Caco-2 (cell line): ENCODE data around the gene ZNF728. TPM values are rescaled to one million over a fixed set of nuclear protein-coding genes. Genes with fewer than 3 reads are reported as not detected.

Source experiments
- Bru-seq: library from RNA; stranded (reverse); fragments of 400-500 nt; gene quantifications from one replicate; lab custom pipeline; 2021; lab: Mats Ljungman, UMichigan
- BruChase-seq, 2 experiments: library from RNA; stranded (reverse); fragments of 400-500 nt; gene quantifications; one replicate each; lab custom pipeline; 2021; lab: Mats Ljungman, UMichigan
- BruUV-seq: library from RNA; stranded (reverse); fragments of 400-500 nt; replicated peaks from 2 replicates; lab custom pipeline; 2021; lab: Mats Ljungman, UMichigan
- CTCF ChIA-PET: fragments of 300-600 bp; sonication (Branson Sonifier 250); formaldehyde crosslinking; loops from one replicate; lab custom pipeline; 2022; ENCODE audit warnings: antibody characterized with exemption; lab: Charles Lee
- POLR2A ChIA-PET: fragments of 300-600 bp; sonication (Branson Sonifier 250); formaldehyde crosslinking; loops from one replicate; lab custom pipeline; 2022; ENCODE audit warnings: antibody characterized with exemption; lab: Charles Lee
- DNase-seq, 2 experiments: peaks; one replicate each; pipeline versions ENCODE4 v3.0.0 to v3.0.0-alpha.2; 2020 to 2022
- H3K27me3 ChIP-seq: replicated peaks from 2 replicates; pipeline ENCODE4 v1.6.0; 2011; ENCODE audit warnings: low read length; ENCODE audit not compliant: control insufficient read depth, insufficient read depth
- H3K36me3 ChIP-seq: 2 replicates; pipeline ENCODE4 v1.5.1; 2011; ENCODE audit warnings: low read length; ENCODE audit not compliant: control insufficient read depth, insufficient read depth
- H3K4me1 ChIP-seq: fragments of 250-450 bp; sonication (Bioruptor Pico); 2 replicates; pipeline ENCODE4 v1.5.1; 2020; ENCODE audit warnings: mild to moderate bottlenecking
- H3K4me3 ChIP-seq: 2 replicates; pipeline ENCODE4 v1.5.1; 2011; ENCODE audit warnings: low read depth, mild to moderate bottlenecking, control low read depth, low read length
- H3K9me3 ChIP-seq: fragments of 250-450 bp; sonication (Bioruptor Pico); 2 replicates; pipeline ENCODE4 v1.5.1; 2020; ENCODE audit warnings: mild to moderate bottlenecking, moderate library complexity
- H3K27ac Mint-ChIP-seq: one replicate; pipeline ENCODE4 v1.8.0; 2022; ENCODE audit warnings: mixed read lengths; ENCODE audit not compliant: unreplicated experiment
- H3K27me3 Mint-ChIP-seq: one replicate; pipeline ENCODE4 v1.8.0; 2022; ENCODE audit warnings: mixed read lengths; ENCODE audit not compliant: insufficient read depth, unreplicated experiment
- H3K36me3 Mint-ChIP-seq: one replicate; pipeline ENCODE4 v1.8.0; 2022; ENCODE audit warnings: mild to moderate bottlenecking, mixed read lengths; ENCODE audit not compliant: insufficient read depth, unreplicated experiment
- H3K4me1 Mint-ChIP-seq: one replicate; pipeline ENCODE4 v1.8.0; 2022; ENCODE audit warnings: low read depth, mixed read lengths; ENCODE audit not compliant: unreplicated experiment
- H3K4me3 Mint-ChIP-seq: one replicate; pipeline ENCODE4 v1.8.0; 2022; ENCODE audit warnings: mild to moderate bottlenecking, moderate library complexity, mixed read lengths; ENCODE audit not compliant: unreplicated experiment
- H3K9me3 Mint-ChIP-seq: one replicate; pipeline ENCODE4 v1.8.0; 2022; ENCODE audit warnings: mixed read lengths; ENCODE audit not compliant: unreplicated experiment
- intact Hi-C: fragments of 100-400 bp; cut with micrococcal nuclease; formaldehyde crosslinking; loops from one replicate; pipeline ENCODE4 v1.10.0; 2022; ENCODE audit not compliant: unreplicated experiment
- long read RNA-seq: library from polyadenylated mRNA; stranded (forward); transcript quantifications from one replicate; pipeline ENCODE4 v2.0.0, GENCODE V29; 2022
- total RNA-seq: library from RNA; stranded (reverse); gene quantifications from 2 replicates; pipeline ENCODE4 v1.2.3, GENCODE V29; 2022
- TF ChIP-seq, protein P1 (sequence below), 2 experiments: fragments of 200-600 bp in 1 of 2; IDR thresholded peaks; 1 replicate in 1 of 2; 2 replicates in 1 of 2; pipeline versions ENCODE4 v1.5.1 to v1.8.0; 2011 to 2022; ENCODE audit warnings: antibody characterized with exemption in 1 of 2, control low read depth in 1 of 2, inconsistent platforms in 1 of 2, low read depth in 1 of 2, low read length in 1 of 2, mild to moderate bottlenecking in 1 of 2, moderate library complexity in 1 of 2; ENCODE audit not compliant: insufficient read depth in 1 of 2, severe bottlenecking in 1 of 2, unreplicated experiment in 1 of 2

The ZNF728 gene
- total RNA-seq (not detected in 2 replicates), Bru-seq, nascent RNA (not detected), BruChase-seq, experiment 1, labeled RNA remaining after a 2-hour chase (not detected), BruChase-seq, experiment 2, labeled RNA remaining after a 6-hour chase (percentile 4 among the genes with signal in this experiment)
- long read RNA-seq: 0 reads

GRCh38 chr19:23002690-23003422 is at the start of gene ZNF728:
TSS of gene ZNF728 (minus strand) at chr19:23003176. CDS start at chr19:23003030, 146 bp downstream.
- Mint-ChIP-seq H3K4me1 (no peaks in the 10 kb centered on the region), H3K27ac (no peak within 1 kb of the TSS), H3K36me3 (no peaks in the 10 kb centered on the region), H3K27me3 (no peaks in the 10 kb centered on the region), H3K9me3 (peaks cover 28% of the 10 kb centered on the region), H3K4me3 (no peak within 1 kb of the TSS)
- TF ChIP-seq, protein P1, sequence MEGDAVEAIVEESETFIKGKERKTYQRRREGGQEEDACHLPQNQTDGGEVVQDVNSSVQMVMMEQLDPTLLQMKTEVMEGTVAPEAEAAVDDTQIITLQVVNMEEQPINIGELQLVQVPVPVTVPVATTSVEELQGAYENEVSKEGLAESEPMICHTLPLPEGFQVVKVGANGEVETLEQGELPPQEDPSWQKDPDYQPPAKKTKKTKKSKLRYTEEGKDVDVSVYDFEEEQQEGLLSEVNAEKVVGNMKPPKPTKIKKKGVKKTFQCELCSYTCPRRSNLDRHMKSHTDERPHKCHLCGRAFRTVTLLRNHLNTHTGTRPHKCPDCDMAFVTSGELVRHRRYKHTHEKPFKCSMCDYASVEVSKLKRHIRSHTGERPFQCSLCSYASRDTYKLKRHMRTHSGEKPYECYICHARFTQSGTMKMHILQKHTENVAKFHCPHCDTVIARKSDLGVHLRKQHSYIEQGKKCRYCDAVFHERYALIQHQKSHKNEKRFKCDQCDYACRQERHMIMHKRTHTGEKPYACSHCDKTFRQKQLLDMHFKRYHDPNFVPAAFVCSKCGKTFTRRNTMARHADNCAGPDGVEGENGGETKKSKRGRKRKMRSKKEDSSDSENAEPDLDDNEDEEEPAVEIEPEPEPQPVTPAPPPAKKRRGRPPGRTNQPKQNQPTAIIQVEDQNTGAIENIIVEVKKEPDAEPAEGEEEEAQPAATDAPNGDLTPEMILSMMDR (IDR thresholded peaks at IDR 0.05; ENCODE audit: insufficient read depth in 1 of 2, low read depth in 1 of 2, low read length in 1 of 2, severe bottlenecking in 1 of 2, unreplicated experiment in 1 of 2): no peak
- DNase-seq: no peak
- Histone ChIP-seq H3K27me3 (no peaks in the 10 kb centered on the region), H3K36me3 (no peaks in the 10 kb centered on the region), H3K4me1 (no peaks in the 10 kb centered on the region), H3K9me3 (no peaks in the 10 kb centered on the region), H3K4me3 (no peak within 1 kb of the TSS)
- BruUV-seq: no TSS peak
- ChIA-PET CTCF (no interaction called here), POLR2A (no interaction called here)
- intact Hi-C loops: no loop called here

- no TSS peak for BruUV-seq
- ChIA-PET POLR2A (no interaction called here), CTCF (no interaction called here)
- H3K4me1 Mint-ChIP-seq: no peaks in the 10 kb centered on the region
- DNase-seq: no peak
- Histone ChIP-seq H3K9me3 (no peaks in the 10 kb centered on the region), H3K27me3 (no peaks in the 10 kb centered on the region), H3K4me1 (no peaks in the 10 kb centered on the region), H3K36me3 (no peaks in the 10 kb centered on the region), H3K4me3 (no peak overlapping the region)
- TF ChIP-seq, protein P1 (IDR thresholded peaks at IDR 0.05; ENCODE audit: insufficient read depth in 1 of 2, low read depth in 1 of 2, low read length in 1 of 2, severe bottlenecking in 1 of 2, unreplicated experiment in 1 of 2): no peak
- no peaks in the 10 kb centered on the region for H3K36me3 Mint-ChIP-seq
- H3K27me3 Mint-ChIP-seq: no peaks in the 10 kb centered on the region
- no peak overlapping the region for H3K4me3 Mint-ChIP-seq
- H3K27ac Mint-ChIP-seq: no peak overlapping the region
- intact Hi-C loops: no loop called here
- H3K9me3 Mint-ChIP-seq: peaks cover 43% of the 10 kb centered on the region
These were observed 49.4 kb upstream of the ZNF728 start for GRCh38 chr19:23052349-23052748.

- ChIA-PET CTCF (no interaction called here), POLR2A (no interaction called here)
- peaks cover 43% of the 10 kb centered on the region for H3K9me3 Mint-ChIP-seq
- no peaks in the 10 kb centered on the region for H3K27me3 Mint-ChIP-seq
- Histone ChIP-seq H3K36me3 (no peaks in the 10 kb centered on the region), H3K4me3 (no peak overlapping the region), H3K27me3 (no peaks in the 10 kb centered on the region), H3K4me1 (no peaks in the 10 kb centered on the region), H3K9me3 (no peaks in the 10 kb centered on the region)
- intact Hi-C loops: no loop called here
- no TSS peak for BruUV-seq
- no peaks in the 10 kb centered on the region for H3K36me3 Mint-ChIP-seq
- TF ChIP-seq, protein P1 (IDR thresholded peaks at IDR 0.05; ENCODE audit: insufficient read depth in 1 of 2, low read depth in 1 of 2, low read length in 1 of 2, severe bottlenecking in 1 of 2, unreplicated experiment in 1 of 2): no peak
- no peaks in the 10 kb centered on the region for H3K4me1 Mint-ChIP-seq
- H3K27ac Mint-ChIP-seq: no peak overlapping the region
- DNase-seq: no peak
- no peak overlapping the region for H3K4me3 Mint-ChIP-seq
These were observed 46.3 kb upstream of the ZNF728 start for GRCh38 chr19:23049256-23049655.
